ENCODE data around the gene LPCAT2. TPM values are rescaled to one million over a fixed set of nuclear protein-coding genes. Genes with fewer than 3 reads are reported as not detected.

The LPCAT2 gene
- total RNA-seq, 1 experiment from 2014 or later, result 62.1 TPM

DNA sequence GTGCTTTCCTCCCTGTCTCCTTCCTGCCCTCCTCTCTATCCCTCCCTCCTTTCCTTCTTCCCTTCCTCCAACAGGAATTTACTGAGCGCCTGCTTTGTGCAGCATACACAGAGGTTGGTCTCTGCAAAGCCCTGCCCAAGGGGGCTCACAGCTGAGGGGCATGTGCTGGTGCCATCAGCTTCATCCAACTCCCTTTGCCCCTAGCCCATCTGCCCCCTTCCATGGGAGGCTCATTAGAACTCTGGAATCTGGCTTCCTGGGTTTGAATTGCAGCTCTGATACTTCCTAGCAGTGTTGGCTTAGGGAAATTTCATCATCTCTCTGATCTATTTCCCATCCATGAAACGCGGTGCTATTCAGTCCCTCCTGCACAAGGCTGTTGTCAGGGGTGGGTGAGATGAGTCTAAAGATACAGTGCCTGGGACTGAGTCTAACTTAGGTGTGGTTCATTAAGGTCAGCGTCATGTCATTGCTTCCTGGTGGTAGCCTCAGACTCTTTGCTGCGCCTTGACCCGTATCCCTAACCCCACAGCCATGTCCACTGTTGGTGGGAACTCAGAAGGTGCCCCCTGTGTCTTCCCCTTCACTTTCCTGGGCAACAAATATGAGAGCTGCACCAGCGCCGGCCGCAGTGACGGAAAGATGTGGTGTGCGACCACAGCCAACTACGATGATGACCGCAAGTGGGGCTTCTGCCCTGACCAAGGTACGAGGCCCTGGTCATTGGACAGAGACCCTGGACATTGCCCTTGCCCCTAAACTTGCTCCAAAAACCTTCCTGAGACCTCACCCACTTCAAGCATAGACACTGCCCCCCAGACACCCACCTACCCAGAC is 19.5 kb upstream of the LPCAT2 start:
- Histone ChIP-seq H3K36me3 (ENCODE audit: control insufficient read depth, insufficient read depth, low read length) (peaks cover 3% of the 10 kb centered on the region; the same call in 1 of the 2 replicates), H3K9me3 (ENCODE audit: control insufficient read depth, insufficient read depth, low read depth, low read length) (no peaks in the 10 kb centered on the region), H3K4me3 (ENCODE audit: low read depth in 2 of 2, low read length in 2 of 2) (no peak overlapping the region), H3K27ac (ENCODE audit: low read length) (no peak overlapping the region; the same call in 1 of the 2 replicates), H3K27me3 (ENCODE audit: control insufficient read depth, insufficient read depth, low read length) (no peaks in the 10 kb centered on the region), H3K4me1 (ENCODE audit: control insufficient read depth, insufficient read depth, low read length) (peaks cover 10% of the 10 kb centered on the region)
- ChIA-PET CTCF (no interaction called here), POLR2A (no interaction called here)
- no TSS peak for BruUV-seq (replicated peaks)
- no peak for ATAC-seq
- intact Hi-C loops (cut with micrococcal nuclease; ENCODE audit: unreplicated experiment) (no loop called here), in situ Hi-C loops (cut with HindIII; ENCODE audit: low pct_unique_long_range_greater_than_20kb, low sequenced_read_pairs) (no loop called here)
- DNase-seq (ENCODE audit: low read depth, low spot score), result no peak
- TF ChIP-seq TCF7L2 (IDR thresholded peaks at IDR 0.05; ENCODE audit: low read depth, low read length) (no peak), POLR2AphosphoS5 (IDR thresholded peaks at IDR 0.05; ENCODE audit: low read depth, low read length) (no peak), SIN3A (IDR thresholded peaks at IDR 0.05; ENCODE audit: borderline replicate concordance, insufficient read depth, low read depth, low read length) (no peak)
- TF ChIP-seq, protein P1, sequence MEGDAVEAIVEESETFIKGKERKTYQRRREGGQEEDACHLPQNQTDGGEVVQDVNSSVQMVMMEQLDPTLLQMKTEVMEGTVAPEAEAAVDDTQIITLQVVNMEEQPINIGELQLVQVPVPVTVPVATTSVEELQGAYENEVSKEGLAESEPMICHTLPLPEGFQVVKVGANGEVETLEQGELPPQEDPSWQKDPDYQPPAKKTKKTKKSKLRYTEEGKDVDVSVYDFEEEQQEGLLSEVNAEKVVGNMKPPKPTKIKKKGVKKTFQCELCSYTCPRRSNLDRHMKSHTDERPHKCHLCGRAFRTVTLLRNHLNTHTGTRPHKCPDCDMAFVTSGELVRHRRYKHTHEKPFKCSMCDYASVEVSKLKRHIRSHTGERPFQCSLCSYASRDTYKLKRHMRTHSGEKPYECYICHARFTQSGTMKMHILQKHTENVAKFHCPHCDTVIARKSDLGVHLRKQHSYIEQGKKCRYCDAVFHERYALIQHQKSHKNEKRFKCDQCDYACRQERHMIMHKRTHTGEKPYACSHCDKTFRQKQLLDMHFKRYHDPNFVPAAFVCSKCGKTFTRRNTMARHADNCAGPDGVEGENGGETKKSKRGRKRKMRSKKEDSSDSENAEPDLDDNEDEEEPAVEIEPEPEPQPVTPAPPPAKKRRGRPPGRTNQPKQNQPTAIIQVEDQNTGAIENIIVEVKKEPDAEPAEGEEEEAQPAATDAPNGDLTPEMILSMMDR (IDR thresholded peaks at IDR 0.05), result no peak
- TF ChIP-seq, protein P2, sequence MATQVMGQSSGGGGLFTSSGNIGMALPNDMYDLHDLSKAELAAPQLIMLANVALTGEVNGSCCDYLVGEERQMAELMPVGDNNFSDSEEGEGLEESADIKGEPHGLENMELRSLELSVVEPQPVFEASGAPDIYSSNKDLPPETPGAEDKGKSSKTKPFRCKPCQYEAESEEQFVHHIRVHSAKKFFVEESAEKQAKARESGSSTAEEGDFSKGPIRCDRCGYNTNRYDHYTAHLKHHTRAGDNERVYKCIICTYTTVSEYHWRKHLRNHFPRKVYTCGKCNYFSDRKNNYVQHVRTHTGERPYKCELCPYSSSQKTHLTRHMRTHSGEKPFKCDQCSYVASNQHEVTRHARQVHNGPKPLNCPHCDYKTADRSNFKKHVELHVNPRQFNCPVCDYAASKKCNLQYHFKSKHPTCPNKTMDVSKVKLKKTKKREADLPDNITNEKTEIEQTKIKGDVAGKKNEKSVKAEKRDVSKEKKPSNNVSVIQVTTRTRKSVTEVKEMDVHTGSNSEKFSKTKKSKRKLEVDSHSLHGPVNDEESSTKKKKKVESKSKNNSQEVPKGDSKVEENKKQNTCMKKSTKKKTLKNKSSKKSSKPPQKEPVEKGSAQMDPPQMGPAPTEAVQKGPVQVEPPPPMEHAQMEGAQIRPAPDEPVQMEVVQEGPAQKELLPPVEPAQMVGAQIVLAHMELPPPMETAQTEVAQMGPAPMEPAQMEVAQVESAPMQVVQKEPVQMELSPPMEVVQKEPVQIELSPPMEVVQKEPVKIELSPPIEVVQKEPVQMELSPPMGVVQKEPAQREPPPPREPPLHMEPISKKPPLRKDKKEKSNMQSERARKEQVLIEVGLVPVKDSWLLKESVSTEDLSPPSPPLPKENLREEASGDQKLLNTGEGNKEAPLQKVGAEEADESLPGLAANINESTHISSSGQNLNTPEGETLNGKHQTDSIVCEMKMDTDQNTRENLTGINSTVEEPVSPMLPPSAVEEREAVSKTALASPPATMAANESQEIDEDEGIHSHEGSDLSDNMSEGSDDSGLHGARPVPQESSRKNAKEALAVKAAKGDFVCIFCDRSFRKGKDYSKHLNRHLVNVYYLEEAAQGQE (IDR thresholded peaks at IDR 0.05; ENCODE audit: insufficient read depth in 1 of 2, low read depth in 2 of 2, low read length in 1 of 2), result no peak

DNA sequence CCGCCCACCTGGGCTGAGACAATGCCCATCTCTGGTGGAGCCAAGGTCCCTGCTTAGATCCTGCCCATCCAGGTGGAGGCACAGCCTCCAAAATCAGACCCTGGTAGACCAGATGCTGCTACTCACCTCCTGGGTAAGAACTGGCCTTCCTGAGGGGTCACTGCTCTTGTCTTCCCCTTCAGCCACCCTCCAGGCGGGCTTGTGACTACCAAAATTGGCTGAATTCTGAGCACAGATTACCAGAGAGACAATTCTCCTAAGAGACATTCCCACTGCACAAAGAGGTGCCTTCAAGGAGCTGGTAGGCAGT is 19.0 kb upstream of the LPCAT2 start:
- Histone ChIP-seq H3K9me3 (ENCODE audit: control insufficient read depth, insufficient read depth, low read depth, low read length) (no peaks in the 10 kb centered on the region), H3K27me3 (ENCODE audit: control insufficient read depth, insufficient read depth, low read length) (no peaks in the 10 kb centered on the region), H3K4me1 (ENCODE audit: control insufficient read depth, insufficient read depth, low read length) (peaks cover 16% of the 10 kb centered on the region), H3K36me3 (ENCODE audit: control insufficient read depth, insufficient read depth, low read length) (peaks cover 3% of the 10 kb centered on the region; the same call in 1 of the 2 replicates), H3K4me3 (ENCODE audit: low read depth in 2 of 2, low read length in 2 of 2) (no peak overlapping the region), H3K27ac (ENCODE audit: low read length) (no peak overlapping the region; the same call in 1 of the 2 replicates)
- intact Hi-C loops (cut with micrococcal nuclease; ENCODE audit: unreplicated experiment) (no loop called here), in situ Hi-C loops (cut with HindIII; ENCODE audit: low pct_unique_long_range_greater_than_20kb, low sequenced_read_pairs) (no loop called here)
- no TSS peak for BruUV-seq (replicated peaks)
- CTCF ChIA-PET, result interaction anchor here (0.5 kb wide), 1 partner anchor 374 kb away, joined by 3 read pairs; no protein-coding TSS in a partner anchor
- ATAC-seq, result no peak
- no peak for DNase-seq (ENCODE audit: low read depth, low spot score)
- TF ChIP-seq, protein P1 (IDR thresholded peaks at IDR 0.05), result no peak
- TF ChIP-seq SIN3A (IDR thresholded peaks at IDR 0.05; ENCODE audit: borderline replicate concordance, insufficient read depth, low read depth, low read length), result no peak
- TF ChIP-seq POLR2AphosphoS5 (IDR thresholded peaks at IDR 0.05; ENCODE audit: low read depth, low read length), result no peak
- TF ChIP-seq, protein P2 (IDR thresholded peaks at IDR 0.05; ENCODE audit: insufficient read depth in 1 of 2, low read depth in 2 of 2, low read length in 1 of 2), result no peak
- no peak for TF ChIP-seq TCF7L2 (IDR thresholded peaks at IDR 0.05; ENCODE audit: low read depth, low read length)
- POLR2A ChIA-PET, result no interaction called here

Measured in Panc1 (cell line).